GM12891 (cell line): ENCODE data around the gene PTPRU.
"Not testable (repeated sequence)": the region's sequence is repeated elsewhere in the genome, so short reads cannot be mapped to it uniquely, and the experiment has no call there.

Source experiments
- DNase-seq: peaks from one replicate; pipeline ENCODE4 v3.0.0; 2011; ENCODE audit warnings: low spot score; ENCODE audit not compliant: insufficient read length
- FAIRE-seq: peaks from 2 replicates; lab custom pipeline; 2011; peaks lifted over from hg19 to GRCh38; lab: Jason Lieb, UNC
- PAX5 ChIP-seq: IDR thresholded peaks from 2 replicates; pipeline ENCODE4 v1.6.1; 2011; ENCODE audit warnings: low read length, moderate library complexity, mild to moderate bottlenecking; ENCODE audit not compliant: insufficient read depth, severe bottlenecking
- POLR2A ChIP-seq: IDR thresholded peaks from 2 replicates; pipeline ENCODE4 v1.6.1; 2011; ENCODE audit warnings: low read depth, low read length, control low read depth
- POLR2AphosphoS5 ChIP-seq: IDR thresholded peaks from 2 replicates; pipeline ENCODE4 v1.6.1; 2011; ENCODE audit warnings: low read depth, low read length, control low read depth
- POU2F2 ChIP-seq: IDR thresholded peaks from 2 replicates; pipeline ENCODE4 v1.6.1; 2011; ENCODE audit warnings: low read depth, mild to moderate bottlenecking, control low read depth, low read length, moderate library complexity
- SPI1 ChIP-seq: IDR thresholded peaks from 2 replicates; pipeline ENCODE4 v1.6.1; 2011; ENCODE audit warnings: low read depth, low read length, control low read depth
- TAF1 ChIP-seq: IDR thresholded peaks from 2 replicates; pipeline ENCODE4 v1.6.1; 2011; ENCODE audit warnings: low read depth, low read length, control low read depth

PTPRU gene

GRCh38 chr1:29232387-29232786 lies 3.9 kb upstream of the PTPRU start:
- DNase-seq (no peak), FAIRE-seq (no peak)
- TF ChIP-seq POLR2A (no peak), POU2F2 (no peak), TAF1 (no peak), PAX5 (no peak), POLR2AphosphoS5 (no peak), SPI1 (no peak)

DNA sequence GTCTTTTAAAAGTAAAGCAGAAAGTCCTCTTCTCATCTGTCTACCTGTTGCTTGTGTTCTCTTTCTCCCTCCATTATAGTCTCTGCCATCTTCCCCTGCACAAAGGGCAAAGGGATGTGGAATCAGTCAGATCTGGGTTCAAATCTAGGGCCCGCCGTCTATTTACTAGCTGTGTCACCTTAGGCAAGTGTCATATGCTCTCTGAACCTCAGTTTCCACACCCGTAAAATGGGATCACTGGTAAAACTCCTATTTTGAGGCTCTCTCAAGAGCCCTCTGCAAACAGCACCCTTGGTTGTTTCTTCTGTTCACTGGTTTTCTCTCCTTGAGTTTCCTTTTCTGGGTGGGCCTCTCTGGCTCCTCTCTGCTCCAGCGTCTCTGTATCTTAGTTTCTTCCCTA lies 2.6 kb upstream of the PTPRU start:
- DNase-seq (no peak), FAIRE-seq (no peak)
- no peak for TF ChIP-seq POLR2A
- TF ChIP-seq PAX5: no peak
- no peak for TF ChIP-seq POU2F2
- no peak for TF ChIP-seq SPI1
- no peak for TF ChIP-seq TAF1
- no peak for TF ChIP-seq POLR2AphosphoS5

DNA sequence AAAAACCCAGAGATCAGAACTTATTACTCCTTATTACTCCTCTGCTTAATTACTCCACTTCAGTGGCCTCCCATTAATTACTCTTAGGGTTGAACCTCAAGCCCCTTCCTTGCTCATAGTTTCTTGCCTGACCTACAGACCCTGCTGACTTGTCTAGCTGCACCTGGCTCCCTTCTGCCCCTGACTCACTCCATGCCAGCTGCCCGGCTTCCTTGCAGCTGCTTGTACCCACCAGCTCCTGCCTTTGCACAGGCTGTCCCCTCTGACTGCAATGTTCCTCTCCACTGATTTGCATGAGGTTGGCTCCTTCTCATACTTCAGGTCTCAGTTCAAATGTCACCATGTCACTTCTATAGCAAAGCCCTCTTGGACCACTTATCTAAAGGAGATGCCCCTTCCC lies 1.9 kb upstream of the PTPRU start:
- DNase-seq (no peak), FAIRE-seq (no peak)
- TF ChIP-seq POLR2AphosphoS5 (no peak), POU2F2 (no peak), SPI1 (no peak), TAF1 (no peak), PAX5 (no peak), POLR2A (no peak)

GRCh38 chr1:29234881-29235280 lies 1.4 kb upstream of the PTPRU start:
- not testable (repeated sequence) for FAIRE-seq, DNase-seq

- DNase-seq: no peak
- TF ChIP-seq PAX5 (no peak), POU2F2 (no peak), POLR2A (no peak), TAF1 (no peak), POLR2AphosphoS5 (no peak), SPI1 (no peak)
- peak; percentile 31 for FAIRE-seq
Observed at GRCh38 chr1:29236712-29237128, 398 bp downstream of the PTPRU start.

GRCh38 chr1:29237129-29237821 lies 953 bp downstream of the PTPRU start:
- FAIRE-seq (no peak), DNase-seq (no peak)
- no peak for TF ChIP-seq POLR2A
- TF ChIP-seq POLR2AphosphoS5: no peak
- TF ChIP-seq POU2F2: no peak
- TF ChIP-seq PAX5: no peak
- no peak for TF ChIP-seq TAF1
- no peak for TF ChIP-seq SPI1

GRCh38 chr1:29237852-29238619 lies 1.7 kb downstream of the PTPRU start:
- TF ChIP-seq TAF1 (no peak), SPI1 (no peak), POU2F2 (no peak), POLR2AphosphoS5 (no peak), POLR2A (no peak), PAX5 (no peak)
- FAIRE-seq: no peak
- no peak for DNase-seq

DNA sequence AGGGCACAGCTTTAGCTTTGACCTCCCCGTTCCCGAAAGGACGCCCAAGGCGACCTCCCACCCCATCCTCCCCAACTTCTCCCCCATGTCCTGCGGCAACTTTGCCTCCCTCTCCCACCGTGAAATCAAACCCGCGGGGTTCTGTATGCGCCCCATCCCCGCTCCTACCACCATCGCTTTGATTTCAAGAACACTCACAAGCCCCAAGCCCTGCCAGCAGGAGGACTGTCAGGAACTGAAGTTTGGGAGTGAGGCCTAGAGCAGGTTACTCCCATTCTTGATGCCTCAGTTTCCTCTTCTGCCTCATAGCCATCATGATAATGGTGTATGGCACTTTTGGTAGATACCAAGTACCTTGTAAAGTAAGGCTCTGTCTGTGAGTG lies 2.3 kb downstream of the PTPRU start:
- no peak for TF ChIP-seq TAF1
- TF ChIP-seq POLR2AphosphoS5: no peak
- TF ChIP-seq SPI1: no peak
- TF ChIP-seq POU2F2: no peak
- TF ChIP-seq PAX5: no peak
- TF ChIP-seq POLR2A: no peak
- DNase-seq (no peak), FAIRE-seq (no peak)

- TF ChIP-seq POLR2A: no peak
- TF ChIP-seq POU2F2: no peak
- TF ChIP-seq POLR2AphosphoS5: no peak
- TF ChIP-seq PAX5: no peak
- no peak for TF ChIP-seq TAF1
- no peak for TF ChIP-seq SPI1
- no peak for DNase-seq
- no peak for FAIRE-seq
Observed at GRCh38 chr1:29239142-29239541, 2.8 kb downstream of the PTPRU start.

DNA sequence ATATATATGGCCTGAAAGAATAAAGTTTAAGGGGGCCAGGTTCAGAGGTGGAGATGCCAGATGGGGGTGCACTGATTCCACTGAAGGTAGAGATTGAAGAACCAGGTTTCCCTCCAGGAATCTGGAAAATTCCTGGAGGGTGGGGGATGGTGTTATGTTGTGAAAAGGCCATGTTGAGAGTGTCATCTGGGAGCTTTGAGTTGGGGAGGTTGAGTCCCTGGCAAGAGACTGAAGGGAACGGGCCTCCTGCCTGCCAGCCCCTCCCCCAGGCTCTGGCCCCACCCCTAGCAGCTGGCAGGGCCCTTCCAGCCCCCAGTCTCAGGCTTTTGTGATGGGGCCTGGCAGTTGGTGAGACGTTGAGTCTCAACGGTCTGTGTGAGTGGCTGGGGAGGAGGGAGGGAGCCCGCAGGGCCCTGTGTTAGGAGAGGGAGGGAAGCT lies 4.1 kb downstream of the PTPRU start:
- TF ChIP-seq PAX5: no peak
- TF ChIP-seq TAF1: no peak
- TF ChIP-seq POU2F2: no peak
- TF ChIP-seq POLR2A: no peak
- no peak for TF ChIP-seq POLR2AphosphoS5
- no peak for TF ChIP-seq SPI1
- no peak for DNase-seq
- FAIRE-seq: no peak
